Right lobe of liver (tissue), 6 donors: ENCODE data around the gene ERGIC1. TPM values are rescaled to one million over a fixed set of nuclear protein-coding genes. Genes with fewer than 3 reads are reported as not detected.

ENCODE experiments used
- ATAC-seq, 4 donors: fragments of 200-7000 bp; cut with Tn5 transposase; one replicate each; pipeline ENCODE4 v1.9.1; 2020; ENCODE audit warnings: mild to moderate bottlenecking in 4 of 4, moderate library complexity in 4 of 4
- DNase-seq, 3 donors: peaks; one replicate each; pipeline ENCODE4 v3.0.0-alpha.2; 2020
- H3K27ac ChIP-seq, 3 donors: fragments of 200-600 bp; one replicate each; pipeline ENCODE4 v1.8.0; 2022
- H3K27me3 ChIP-seq, 2 donors: fragments of 200-600 bp; one replicate each; pipeline ENCODE4 v1.8.0; 2022
- H3K36me3 ChIP-seq, 4 donors: fragments of 200-600 bp; sonication (generic) in 1 of 4; one replicate each; pipeline versions ENCODE4 v1.5.1 to v1.8.0; 2017 to 2022; ENCODE audit warnings: control low read depth in 1 of 4
- H3K4me1 ChIP-seq, 4 donors: fragments of 200-600 bp; sonication (generic) in 1 of 4; one replicate each; pipeline versions ENCODE4 v1.5.1 to v1.8.0; 2017 to 2022; ENCODE audit warnings: control low read depth in 1 of 4
- H3K4me3 ChIP-seq, 3 donors: fragments of 200-600 bp; one replicate each; pipeline ENCODE4 v1.8.0; 2022
- H3K9me3 ChIP-seq, 4 donors: fragments of 200-600 bp; sonication (generic) in 1 of 4; one replicate each; pipeline versions ENCODE4 v1.5.1 to v1.8.0; 2017 to 2022; ENCODE audit warnings: control low read depth in 1 of 4
- POLR2A ChIP-seq: fragments of 450-650 bp; IDR thresholded peaks from one replicate; pipeline ENCODE4 v1.6.1; 2017; ENCODE audit warnings: antibody characterized with exemption, mild to moderate bottlenecking
- WGBS: methylation state at CpG from one replicate; pipeline ENCODE4 v1.1.6; 2018; ENCODE audit warnings: low coverage, low lambda C conversion rate; ENCODE audit not compliant: insufficient coverage; ENCODE audit errors: missing lambda C conversion rate; 5-methylcytosine and 5-hydroxymethylcytosine counted together
- intact Hi-C, 2 donors: fragments of 100-400 bp; cut with DNase I; formaldehyde crosslinking; loops; one replicate each; pipeline versions ENCODE4 v1.11.2 to v1.14.1; 2022
- total RNA-seq, 6 experiments: library from RNA; depleted of rRNA in 2 of 6; stranded (reverse); fragments of >200 nt in 2 of 6; fragmentation: NEBNext Ultra II Directional in 3 of 6; extraction: Animal tissue kit (Norgen Biotek cat#: 25700) in 3 of 6; gene quantifications; one replicate each; pipeline versions ENCODE4 v1.1.0 to v1.2.4, GENCODE V29; 2016 to 2023
- TF ChIP-seq, protein P1 (sequence below), 4 donors: fragments of 200-600 bp in 3 of 4; fragments of 450-650 bp in 1 of 4; IDR thresholded peaks; one replicate each; pipeline versions ENCODE4 v1.5.1 to v1.8.0; 2016 to 2022; ENCODE audit warnings: antibody characterized with exemption in 4 of 4, mild to moderate bottlenecking in 2 of 4
- donor health status: DM: no; HTN: yes; CAD: no.
- donor health status: DM: no; HTN: no; CAD: no.
- donor health status: DM: no; HTN: no; CAD: no.
- donor health status: DM: no; HTN: yes; CAD: no.
- donor health status: DM: no; HTN: yes; CAD: no.

Gene ERGIC1
- total RNA-seq, 6 experiments from 2014 or later: 103 to 264 (median 154) TPM

- peaks cover 0 to 6% (median 0%) of the 10 kb centered on the region in 4 donors for H3K36me3 ChIP-seq
- 93% methylated on average over 4 of the region's 7 CpGs for WGBS
- no peaks in the 10 kb centered on the region for H3K9me3 ChIP-seq
- H3K27me3 ChIP-seq: no peaks in the 10 kb centered on the region
- intact Hi-C loops: loop anchor here in 1 of 2 donors (10.0 kb wide), 2 partner anchors 213 to 303 kb away; no protein-coding TSS in a partner anchor
- DNase-seq: no peak
- peaks cover 0 to 7% (median 3%) of the 10 kb centered on the region in 4 donors for H3K4me1 ChIP-seq
- H3K27ac ChIP-seq: no peak overlapping the region
- no peak for TF ChIP-seq POLR2A
- TF ChIP-seq, protein P1, sequence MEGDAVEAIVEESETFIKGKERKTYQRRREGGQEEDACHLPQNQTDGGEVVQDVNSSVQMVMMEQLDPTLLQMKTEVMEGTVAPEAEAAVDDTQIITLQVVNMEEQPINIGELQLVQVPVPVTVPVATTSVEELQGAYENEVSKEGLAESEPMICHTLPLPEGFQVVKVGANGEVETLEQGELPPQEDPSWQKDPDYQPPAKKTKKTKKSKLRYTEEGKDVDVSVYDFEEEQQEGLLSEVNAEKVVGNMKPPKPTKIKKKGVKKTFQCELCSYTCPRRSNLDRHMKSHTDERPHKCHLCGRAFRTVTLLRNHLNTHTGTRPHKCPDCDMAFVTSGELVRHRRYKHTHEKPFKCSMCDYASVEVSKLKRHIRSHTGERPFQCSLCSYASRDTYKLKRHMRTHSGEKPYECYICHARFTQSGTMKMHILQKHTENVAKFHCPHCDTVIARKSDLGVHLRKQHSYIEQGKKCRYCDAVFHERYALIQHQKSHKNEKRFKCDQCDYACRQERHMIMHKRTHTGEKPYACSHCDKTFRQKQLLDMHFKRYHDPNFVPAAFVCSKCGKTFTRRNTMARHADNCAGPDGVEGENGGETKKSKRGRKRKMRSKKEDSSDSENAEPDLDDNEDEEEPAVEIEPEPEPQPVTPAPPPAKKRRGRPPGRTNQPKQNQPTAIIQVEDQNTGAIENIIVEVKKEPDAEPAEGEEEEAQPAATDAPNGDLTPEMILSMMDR (IDR thresholded peaks at IDR 0.05): no peak
- no peak for ATAC-seq
- no peak overlapping the region for H3K4me3 ChIP-seq
Observed at GRCh38 chr5:172981931-172982330, 147.9 kb downstream of the ERGIC1 start.

- peak within 1 kb of the TSS; percentile 91 to 97 (median 93) for H3K27ac ChIP-seq
- TF ChIP-seq, protein P1 (IDR thresholded peaks at IDR 0.05): no peak
- TF ChIP-seq POLR2A: peak; percentile 73
- intact Hi-C loops: loop anchor here in 1 of 2 donors (10.0 kb wide), 2 partner anchors 211 to 301 kb away; no protein-coding TSS in a partner anchor
- WGBS: 0% methylated on average over 15 of the region's 49 CpGs
- peaks cover 0 to 6% (median 0%) of the 10 kb centered on the region in 4 donors for H3K36me3 ChIP-seq
- no peaks in the 10 kb centered on the region for H3K27me3 ChIP-seq
- no peaks in the 10 kb centered on the region for H3K9me3 ChIP-seq
- H3K4me1 ChIP-seq: peaks cover 0 to 7% (median 3%) of the 10 kb centered on the region in 4 donors
- ATAC-seq (peak; percentile 98 to 99 (median 98)), DNase-seq (peak; percentile 97 to 98 (median 98))
- H3K4me3 ChIP-seq: peak within 1 kb of the TSS; percentile 91 to 98 (median 91)
Observed at GRCh38 chr5:172983542-172984243, 149.6 kb downstream of the ERGIC1 start, which contains the start of gene ATP6V0E1. TSS of gene ATP6V0E1 (plus strand) at chr5:172983771. CDS start at chr5:172983861, 90 bp downstream.

DNA sequence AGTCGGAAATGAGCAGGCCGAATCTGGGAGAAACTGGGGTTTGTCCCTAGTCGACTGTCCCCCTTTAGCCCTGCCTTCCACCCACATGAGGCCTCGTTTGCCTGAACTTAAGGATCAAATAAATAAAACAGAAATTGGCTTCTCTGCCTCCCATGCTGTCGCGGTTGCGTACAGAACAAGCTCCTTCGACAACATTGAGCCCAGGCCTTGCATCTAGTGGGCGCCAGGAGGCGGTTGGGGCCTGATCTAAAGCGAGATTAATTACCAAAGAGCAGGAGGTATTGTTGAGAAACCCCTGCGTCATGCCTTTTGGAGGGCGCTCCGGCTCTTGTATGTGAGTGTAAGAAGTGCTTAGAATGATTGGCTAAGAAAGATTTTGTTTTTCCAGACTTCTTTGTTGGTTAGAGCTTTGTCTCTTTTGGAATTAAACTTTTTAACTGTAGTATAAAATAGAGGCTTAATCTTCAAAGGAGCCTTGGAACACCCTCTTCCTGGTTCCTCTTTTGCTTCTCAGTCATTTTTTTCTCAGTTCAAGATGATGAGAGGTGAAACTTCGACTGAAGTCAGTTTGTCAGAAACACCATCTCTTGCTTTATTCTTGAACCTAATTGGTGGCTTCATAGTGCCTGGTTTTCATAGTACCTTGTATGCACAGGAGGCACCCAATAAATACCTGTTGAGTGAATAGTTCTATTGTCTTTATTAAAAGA is 150.3 kb downstream of the ERGIC1 start:
- intact Hi-C loops: loop anchor here in 1 of 2 donors (10.0 kb wide), 2 partner anchors 210 to 300 kb away; no protein-coding TSS in a partner anchor
- Histone ChIP-seq H3K27me3 (no peaks in the 10 kb centered on the region), H3K4me1 (peaks cover 0 to 7% (median 3%) of the 10 kb centered on the region in 4 donors), H3K36me3 (peaks cover 0 to 6% (median 0%) of the 10 kb centered on the region in 4 donors), H3K4me3 (peak overlapping the region; percentile 91 to 98 (median 91)), H3K27ac (peak overlapping the region; percentile 91 to 97 (median 93)), H3K9me3 (no peaks in the 10 kb centered on the region)
- 2% methylated on average over 15 of the region's 15 CpGs for WGBS
- peak; percentile 58 to 78 (median 67) for ATAC-seq
- peak; percentile 62 to 67 (median 66) for DNase-seq
- no peak for TF ChIP-seq POLR2A
- TF ChIP-seq, protein P1 (IDR thresholded peaks at IDR 0.05): peak; percentile 36 to 43 (median 37)

DNA sequence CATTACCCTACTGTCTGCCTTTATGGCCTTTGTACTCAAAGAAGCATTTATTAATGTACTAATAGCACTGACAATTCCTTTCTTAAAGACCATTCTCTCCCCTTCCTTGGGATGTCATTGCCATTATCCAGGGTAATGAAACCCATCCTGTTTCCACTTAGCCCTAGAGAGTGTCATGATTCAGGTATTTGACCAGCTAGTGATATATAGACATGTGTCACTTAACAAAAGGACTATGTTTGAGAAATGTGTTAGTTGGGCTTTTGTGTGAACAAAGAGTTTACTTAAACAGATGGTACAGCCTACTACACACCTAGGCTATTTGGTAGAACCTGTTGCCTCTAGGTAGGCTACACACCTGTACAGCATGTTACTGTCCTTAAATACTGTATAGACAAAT is 151.5 kb downstream of the ERGIC1 start:
- peaks cover 0 to 6% (median 1%) of the 10 kb centered on the region in 4 donors for H3K36me3 ChIP-seq
- no peak for ATAC-seq
- H3K9me3 ChIP-seq: no peaks in the 10 kb centered on the region
- H3K27ac ChIP-seq: no peak overlapping the region
- no peak overlapping the region for H3K4me3 ChIP-seq
- H3K4me1 ChIP-seq: peaks cover 0 to 7% (median 3%) of the 10 kb centered on the region in 4 donors
- DNase-seq: no peak
- TF ChIP-seq, protein P1 (IDR thresholded peaks at IDR 0.05): no peak
- TF ChIP-seq POLR2A: no peak
- intact Hi-C loops: loop anchor here in 1 of 2 donors (10.0 kb wide), 2 partner anchors 209 to 299 kb away; no protein-coding TSS in a partner anchor
- no peaks in the 10 kb centered on the region for H3K27me3 ChIP-seq
